ENCODE data around the gene ADARB2.

ADARB2 gene

DNA sequence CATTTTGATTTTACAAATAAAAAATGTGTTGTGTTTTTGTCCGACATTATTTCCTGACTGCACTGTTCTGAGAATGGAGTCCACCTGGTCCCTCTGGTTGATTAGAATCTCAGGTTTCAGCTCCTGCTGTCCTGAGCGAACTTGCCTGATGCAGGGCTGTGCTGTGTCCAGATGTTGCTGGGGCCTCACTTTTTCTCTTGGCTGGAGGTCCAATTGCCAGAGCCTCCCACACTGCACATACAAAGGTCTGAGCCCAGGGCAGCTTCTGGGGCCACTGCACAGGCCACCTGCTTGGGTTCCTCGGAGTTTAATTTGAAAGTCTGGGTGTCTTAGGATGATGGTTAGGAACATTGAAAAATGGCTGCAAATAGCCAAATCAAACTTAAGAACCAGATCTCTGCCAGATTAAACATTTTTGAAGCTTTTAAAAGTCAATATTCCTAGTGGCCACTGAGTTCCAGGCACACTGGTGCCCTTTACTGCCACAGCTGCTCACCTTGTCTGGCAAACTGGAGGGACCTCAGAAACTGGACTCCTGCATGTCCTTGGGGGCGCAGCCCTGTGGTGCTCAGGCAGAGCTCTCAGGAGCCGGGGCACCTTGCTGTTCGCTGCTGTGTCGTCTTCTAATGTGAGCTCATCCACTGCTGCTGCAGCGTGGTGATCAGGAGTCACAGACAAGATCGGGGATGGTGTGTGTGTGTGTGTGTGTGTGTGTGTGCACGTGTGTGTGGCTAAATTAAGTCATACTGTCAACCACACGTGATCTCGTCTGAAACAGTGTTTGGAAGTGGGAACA, 606.1 kb downstream of the ADARB2 start:
- no peak for DNase-seq

DNA sequence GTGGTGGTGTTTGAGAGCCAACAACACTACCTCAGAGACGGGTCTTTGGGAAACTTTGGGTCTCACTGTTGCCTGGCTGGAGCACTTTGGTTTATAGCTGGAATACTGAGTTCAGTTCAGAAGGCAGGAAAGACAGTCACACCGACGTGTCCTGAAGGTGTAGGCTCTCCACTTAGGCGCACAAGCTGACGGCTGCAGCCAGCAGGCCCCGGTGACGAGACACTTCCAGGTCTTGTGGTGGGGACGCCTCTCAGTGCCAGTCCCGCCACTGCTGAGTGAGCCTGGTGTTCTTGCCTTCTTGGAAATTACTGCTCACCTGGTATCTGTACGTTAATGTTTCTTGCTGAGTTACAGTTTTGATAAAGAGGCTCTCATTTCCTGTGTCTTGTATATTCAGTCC, 607.1 kb downstream of the ADARB2 start:
- no peak for DNase-seq

DNA sequence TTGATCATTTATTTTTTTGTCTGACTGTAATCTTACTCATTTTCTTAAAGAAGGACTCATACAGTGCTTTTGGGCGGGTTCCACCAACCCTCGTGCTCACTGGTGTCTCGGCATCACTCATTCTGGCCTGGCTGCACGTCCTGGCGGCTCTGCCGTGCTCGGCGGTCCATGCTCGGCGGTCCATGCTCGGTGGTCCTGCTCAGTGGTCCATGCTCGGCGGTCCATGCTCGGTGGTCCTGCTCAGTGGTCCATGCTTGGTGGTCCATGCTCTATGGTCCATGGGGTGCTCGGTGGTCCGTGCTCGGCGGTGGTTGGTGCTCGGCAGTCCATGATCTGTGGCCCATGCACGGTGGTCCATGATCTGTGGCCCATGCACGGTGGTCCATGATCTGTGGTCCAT, 608.7 kb downstream of the ADARB2 start:
- no peak for DNase-seq

DNA sequence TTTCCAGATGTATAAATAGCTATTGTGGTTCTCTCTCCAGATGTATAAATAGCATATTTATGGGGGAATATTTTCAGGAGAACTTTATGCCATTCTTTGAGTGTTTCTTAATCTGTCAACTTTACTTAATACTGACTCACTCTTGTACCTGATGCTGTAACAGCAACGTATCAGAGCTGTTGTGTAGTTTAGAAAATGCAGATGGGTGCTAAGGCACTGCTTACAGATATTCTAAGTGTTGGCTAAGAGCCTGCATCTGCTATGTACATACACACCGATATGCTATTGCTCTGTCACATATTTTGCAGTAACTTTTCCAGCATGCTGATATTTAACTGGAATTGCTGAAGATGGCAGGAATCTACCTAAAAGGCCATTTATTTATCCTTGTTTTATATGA, 609.2 kb downstream of the ADARB2 start:
- DNase-seq, result no peak

DNA sequence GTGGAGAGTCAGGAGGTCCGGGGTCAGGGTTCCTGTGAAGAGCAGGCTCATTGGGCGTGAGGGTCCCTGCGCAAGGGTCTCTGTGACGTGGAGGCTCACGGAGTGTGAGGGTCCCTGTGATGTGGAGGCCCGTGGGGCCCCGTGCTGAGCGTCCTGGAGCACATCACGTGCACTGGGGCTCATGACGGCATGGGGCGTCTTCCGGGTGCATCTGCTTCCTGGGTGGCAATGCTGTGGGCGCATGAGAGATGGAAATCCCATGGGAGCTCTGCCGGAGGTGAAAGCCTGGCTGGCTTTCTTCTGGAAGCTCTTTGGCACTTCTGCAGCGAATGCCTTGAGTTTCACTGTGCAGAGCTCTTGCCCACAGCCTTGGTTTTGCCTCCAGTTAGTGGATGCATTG, 609.7 kb downstream of the ADARB2 start:
- DNase-seq, result no peak
